Effector CD4-positive, alpha-beta T cell (primary cell): Measurements from ENCODE around the gene TADA2A.
A peak's percentile ranks its signal among the peaks of the same experiment; 100 is the strongest.

Experiments
- DNase-seq: peaks from one replicate; pipeline ENCODE4 v3.0.0-alpha.2; 2020

The TADA2A gene

DNA sequence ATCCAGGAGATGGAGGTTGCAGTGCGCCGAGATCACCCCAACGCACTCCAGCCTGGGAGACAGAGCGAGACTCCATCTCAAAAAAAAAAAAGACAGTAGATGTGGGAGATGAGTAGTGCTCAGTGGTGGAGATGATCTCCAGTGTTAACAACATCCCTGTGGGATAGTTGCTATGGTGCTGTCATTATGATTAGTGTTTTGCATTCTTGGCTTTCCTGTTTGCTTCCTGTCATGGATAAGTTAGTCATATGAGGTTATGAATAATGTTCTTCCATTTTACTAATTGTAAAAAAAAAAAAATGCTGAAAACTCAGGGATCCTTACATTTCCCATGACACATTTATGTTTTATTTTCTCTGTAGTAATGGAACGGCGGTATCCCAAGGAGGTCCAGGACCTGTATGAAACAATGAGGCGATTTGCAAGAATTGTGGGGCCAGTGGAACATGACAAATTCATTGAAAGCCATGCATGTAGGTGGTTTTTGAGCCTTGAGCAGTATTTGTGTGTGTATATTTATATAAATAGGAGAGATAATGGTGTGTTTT lies 58.5 kb downstream of the TADA2A start:
- DNase-seq = no peak

- DNase-seq = no peak
These were observed 59.8 kb downstream of the TADA2A start for GRCh38 chr17:37466471-37466870.

GRCh38 chr17:37470181-37470580 lies 63.5 kb downstream of the TADA2A start:
- no peak for DNase-seq

- no peak for DNase-seq
These were observed 69.2 kb downstream of the TADA2A start for GRCh38 chr17:37475731-37476420.

- DNase-seq = no peak
These were observed 69.9 kb downstream of the TADA2A start for GRCh38 chr17:37476431-37477120.

- DNase-seq = no peak
These were observed 71.5 kb downstream of the TADA2A start for GRCh38 chr17:37478187-37478586.

DNA sequence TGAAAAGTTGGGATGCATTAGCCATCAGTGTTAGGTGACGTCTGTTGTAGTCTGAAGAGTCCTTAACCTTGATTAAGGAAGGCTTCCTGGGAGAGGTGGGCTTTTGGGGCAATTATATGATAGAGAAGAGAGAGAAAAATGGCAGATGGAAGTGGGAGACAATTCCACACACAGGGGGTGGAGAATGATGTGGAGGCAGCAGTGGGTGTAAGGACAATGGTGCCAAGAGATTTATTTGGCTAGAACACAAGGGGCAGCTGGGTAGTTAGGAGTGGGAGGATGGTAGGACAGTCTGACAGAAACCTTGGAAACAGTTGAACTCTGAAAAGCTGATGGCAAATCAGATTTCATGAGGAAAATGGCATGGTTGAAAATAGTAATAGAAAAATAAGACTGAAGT lies 72.3 kb downstream of the TADA2A start:
- DNase-seq = no peak

DNA sequence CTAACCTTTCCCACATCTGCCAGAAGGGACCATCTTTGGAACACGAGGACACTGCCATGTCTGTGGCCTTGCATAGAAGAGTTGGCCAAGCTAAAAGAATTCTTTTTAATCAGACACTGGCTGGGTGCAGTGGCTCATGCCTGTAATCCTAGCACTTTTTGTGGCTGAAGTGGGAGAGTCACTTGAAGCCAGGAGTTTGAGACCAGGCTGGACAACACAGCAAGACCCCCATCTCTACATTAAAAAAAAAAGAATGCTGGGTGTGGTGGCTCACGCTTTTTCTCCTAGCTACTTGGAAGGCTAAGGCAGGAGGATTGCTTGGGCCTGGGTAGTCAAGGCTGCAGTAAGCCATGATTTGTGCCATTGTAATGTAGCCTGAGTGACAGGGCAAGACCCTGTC lies 73.7 kb downstream of the TADA2A start:
- DNase-seq = no peak

GRCh38 chr17:37481001-37481665 lies 74.4 kb downstream of the TADA2A start:
- DNase-seq = no peak

DNA sequence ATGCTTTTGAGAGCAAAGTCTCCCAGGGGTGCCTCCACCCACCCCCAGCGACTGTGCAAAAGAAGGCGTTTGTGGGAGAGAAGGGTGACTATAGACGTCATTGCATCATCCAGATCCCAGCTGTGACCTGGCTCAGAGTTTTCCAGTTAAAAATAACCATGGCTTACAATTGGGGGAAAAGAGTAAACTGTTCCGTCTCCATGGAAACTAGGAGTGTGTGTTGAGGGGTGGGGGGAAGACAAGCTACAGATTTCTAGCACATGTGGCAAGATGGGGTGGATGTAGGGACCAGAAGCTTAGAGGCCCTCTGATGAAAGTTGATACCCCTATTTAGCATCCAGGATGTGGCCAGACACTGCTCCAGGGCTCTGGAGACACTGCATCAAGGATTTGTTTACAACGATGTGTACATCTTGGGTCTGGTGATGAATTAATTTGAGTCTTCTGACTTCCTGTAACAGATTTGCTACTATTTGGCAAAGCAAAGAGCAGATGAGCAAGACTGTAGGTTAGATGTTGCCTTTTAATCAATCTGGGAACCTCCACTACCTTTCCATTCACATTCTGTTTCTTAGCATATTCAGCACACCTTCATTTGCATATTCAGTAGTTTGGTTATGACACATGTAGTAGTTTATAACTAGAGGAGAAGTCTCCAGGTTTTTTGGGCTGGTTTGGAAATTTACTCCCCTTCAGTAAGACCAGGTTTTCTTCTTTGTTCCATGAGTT lies 76.8 kb downstream of the TADA2A start:
- no peak for DNase-seq

DNA sequence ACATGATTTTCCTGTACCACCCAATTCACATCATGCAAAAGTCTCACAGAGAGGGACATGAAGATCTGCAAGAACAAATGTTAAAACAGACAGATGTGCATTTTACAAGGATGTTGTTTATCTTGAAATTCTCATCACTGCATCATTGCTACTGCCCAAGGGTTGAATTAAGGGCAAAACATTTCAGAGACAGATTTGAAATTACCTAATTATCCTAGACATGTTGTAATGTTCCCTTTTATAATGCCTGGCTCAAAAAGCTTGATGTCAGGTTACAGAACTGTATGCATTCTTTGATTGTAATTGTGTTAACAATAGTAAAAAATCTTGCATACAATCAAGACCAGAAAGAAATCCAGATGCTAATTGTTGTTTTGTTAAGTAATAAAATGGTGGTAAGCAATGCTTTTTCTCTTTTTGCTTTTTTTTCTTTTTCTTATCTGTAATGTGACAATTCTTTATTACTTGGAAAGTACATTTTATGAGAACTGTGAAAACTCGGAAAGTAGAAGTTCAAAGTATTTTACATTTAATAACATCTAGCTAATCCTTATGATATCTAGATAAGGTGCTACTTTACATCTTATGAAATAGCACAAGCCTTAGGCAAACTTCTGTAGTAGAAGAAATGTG lies 79.4 kb downstream of the TADA2A start:
- DNase-seq = no peak

DNA sequence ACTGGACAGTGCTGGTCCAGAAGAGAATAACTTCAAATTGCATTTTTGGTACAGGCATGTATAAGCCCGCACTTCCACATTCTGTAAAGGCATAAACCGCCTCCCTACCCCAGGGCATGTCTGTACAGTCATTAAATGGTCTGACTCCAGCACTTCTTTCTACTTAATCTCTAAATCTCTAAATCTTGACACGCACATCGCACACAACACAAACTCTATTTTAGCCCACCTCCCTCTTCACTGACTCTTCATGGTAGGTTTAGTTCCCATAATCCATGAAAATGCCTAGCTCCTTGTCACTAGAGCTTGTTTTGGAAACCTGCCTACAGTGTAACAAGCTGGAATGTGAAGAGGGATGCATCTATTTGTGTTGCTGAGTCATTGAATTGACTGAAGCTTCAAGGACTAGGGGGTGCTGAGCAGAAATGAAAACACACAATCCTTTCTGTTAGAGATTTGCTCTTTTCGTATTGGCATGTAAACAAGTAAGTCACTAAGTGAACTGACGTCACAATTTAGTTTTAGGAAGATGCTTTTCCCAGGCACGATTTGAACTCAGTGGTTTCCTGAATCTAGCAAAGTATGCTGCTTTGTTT lies 81.4 kb downstream of the TADA2A start:
- no peak for DNase-seq

DNA sequence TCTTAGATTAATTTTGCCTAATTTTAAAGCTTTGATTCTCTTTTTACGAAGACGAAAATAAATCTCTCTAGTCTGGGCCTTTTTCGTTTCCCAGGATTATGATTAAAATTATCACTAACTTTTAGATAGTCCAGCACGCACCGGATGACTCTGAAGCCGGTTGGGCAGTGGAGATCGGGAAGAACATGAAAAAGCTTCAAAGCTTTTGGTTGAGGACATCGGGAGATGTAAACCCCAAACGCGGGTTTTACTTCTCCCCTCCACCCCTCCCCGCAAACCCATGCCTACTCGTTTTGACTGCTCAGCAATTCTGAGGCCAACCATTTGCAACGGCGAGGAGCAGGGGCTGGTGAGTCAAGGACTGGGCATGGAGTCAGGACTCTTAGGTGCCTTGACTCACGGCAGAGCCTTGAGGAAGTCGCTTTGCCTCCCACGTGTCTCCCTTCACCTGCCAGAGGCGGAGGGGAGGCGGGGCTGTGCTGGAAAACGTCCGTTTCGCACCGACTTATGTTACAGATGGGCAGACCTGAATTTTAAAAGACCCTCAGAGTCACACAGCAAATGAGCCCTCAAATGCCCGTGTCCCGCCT lies 82.0 kb downstream of the TADA2A start:
- peak; percentile 47 for DNase-seq

GRCh38 chr17:37489197-37490001 lies 82.7 kb downstream of the TADA2A start, which contains the start of gene DUSP14:
DUSP14 (plus strand) TSS chr17:37489891; CDS start chr17:37512273, 22,382 bp downstream.
- peak; percentile 68 for DNase-seq

DNA sequence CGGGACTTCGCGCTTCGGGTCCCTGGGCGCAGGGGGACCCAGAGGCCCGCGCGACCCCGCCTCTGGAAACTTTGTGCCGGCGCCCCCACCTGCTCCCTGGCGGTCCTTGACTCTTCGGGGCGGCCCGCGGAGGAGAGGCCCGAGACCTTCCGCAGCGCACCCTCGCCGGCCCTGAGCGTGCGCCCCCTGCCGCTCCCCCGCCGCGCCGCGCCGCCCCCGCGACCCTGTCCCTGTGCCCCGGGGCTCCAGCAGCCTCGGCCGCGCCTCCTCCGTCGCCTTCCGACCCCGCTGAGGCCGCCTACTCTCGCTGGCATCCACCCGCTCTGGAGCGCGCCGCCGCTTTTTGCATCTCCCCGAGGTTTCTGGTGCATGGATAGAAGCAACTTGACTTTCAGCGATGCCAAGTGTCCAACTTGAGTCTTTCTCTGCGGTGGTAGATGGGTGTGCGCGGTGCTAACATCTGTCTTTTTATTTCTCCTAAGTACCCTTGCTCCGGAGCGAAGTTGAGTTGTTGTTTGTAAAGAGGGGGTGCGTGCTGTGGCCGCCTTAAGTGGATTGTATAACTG lies 83.4 kb downstream of the TADA2A start:
- peak; percentile 63 for DNase-seq

DNA sequence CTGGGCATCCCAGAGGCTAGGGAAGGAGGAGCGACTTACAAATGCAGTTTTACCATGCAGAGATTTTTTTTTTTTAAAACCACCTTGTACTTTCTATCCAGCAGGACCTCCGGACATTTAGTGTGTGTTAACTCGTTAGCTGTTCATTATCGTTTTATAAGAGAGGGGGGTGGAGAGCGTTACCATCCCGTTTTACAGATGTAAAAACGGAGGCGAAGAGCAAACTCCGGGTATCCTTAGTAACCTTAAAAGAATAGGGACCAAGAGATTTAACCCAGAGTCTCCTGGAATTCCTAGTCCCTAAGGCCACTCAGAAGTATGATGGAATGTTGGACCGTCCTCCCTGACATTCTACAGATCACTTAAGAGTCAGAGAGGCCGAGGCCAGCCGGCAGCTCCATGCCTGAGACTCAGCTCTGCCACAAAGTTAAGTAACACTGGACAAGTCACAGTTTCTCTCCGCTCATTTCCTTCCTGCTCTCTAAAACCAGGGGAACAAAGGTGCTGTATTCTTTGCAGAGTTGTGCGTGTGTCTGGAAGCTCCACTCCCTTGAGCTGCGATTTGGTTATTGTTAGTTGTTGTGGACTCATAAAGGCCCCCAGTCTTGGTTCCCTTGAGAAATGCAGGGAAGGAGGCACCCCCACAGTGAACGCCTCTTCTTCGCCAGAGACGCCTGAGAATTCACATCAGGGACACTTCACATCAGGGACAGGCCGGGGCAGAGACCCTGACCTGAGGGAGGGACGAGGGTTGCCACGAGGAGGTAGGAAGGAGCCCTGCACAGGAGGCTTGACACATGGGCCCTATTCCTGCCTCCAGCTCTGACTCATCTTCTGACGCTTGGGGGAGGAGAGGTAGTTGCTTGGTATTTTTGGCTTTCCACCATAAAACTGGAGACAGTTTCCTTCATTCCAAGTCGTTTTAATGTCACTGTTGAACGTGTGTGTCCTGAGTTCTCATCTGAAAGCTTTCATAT lies 84.2 kb downstream of the TADA2A start:
- no peak for DNase-seq

DNA sequence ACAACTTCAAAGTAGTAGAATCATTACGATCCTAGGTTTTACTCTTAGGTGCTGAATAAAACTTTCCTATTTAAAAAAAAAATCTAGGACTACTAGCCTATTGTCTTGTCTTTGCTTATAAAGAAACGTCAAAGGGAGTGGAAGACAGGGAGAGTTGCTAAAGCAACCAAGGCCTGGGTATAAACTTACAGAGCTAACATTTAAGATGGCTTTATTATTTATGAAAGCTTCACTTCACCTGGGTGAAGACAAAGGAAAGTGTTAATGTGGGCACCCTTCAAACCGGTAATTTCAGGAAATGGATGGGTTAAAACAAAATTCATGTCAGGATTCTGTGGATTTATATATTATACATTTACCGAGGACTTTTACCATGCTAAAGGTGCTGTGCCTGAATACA lies 85.5 kb downstream of the TADA2A start:
- no peak for DNase-seq

DNA sequence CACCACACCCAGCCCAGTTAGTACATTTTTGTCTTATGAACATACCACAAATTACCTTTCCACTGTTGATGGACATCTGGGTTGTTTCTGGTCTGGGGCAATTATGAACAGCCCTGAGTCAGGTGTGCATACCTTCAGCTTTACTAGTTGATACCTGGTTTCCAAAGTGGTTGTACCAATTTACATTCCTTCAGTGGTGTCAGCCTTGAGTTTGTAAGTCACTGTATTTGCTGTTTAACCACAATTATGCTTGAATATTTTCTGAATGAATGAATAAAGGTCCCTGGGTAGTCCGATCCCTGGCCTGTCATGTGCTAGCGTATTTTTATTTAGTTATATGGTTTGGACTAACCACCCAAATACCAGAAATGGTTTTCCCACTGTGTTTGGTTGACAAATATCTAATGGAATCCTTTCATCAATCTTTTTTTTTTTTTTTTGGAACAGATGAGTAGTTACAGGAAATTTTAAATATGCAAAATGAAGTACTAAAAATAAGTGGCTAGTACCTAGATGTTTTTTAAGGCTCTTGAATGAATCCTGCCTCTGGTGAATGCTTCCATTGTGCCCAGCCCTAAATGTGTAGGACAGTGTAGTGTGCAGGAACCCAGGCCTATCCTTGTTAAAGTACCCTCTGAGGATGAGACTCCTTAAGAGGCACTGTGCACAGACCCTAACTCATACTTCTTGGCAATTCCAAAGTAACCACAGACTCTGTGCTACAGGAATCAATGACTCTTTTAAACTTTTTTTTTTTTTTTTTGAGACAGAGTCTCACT lies 86.8 kb downstream of the TADA2A start:
- DNase-seq = no peak
